ENCODE data around the gene ISG20L2.

Gene ISG20L2

DNA sequence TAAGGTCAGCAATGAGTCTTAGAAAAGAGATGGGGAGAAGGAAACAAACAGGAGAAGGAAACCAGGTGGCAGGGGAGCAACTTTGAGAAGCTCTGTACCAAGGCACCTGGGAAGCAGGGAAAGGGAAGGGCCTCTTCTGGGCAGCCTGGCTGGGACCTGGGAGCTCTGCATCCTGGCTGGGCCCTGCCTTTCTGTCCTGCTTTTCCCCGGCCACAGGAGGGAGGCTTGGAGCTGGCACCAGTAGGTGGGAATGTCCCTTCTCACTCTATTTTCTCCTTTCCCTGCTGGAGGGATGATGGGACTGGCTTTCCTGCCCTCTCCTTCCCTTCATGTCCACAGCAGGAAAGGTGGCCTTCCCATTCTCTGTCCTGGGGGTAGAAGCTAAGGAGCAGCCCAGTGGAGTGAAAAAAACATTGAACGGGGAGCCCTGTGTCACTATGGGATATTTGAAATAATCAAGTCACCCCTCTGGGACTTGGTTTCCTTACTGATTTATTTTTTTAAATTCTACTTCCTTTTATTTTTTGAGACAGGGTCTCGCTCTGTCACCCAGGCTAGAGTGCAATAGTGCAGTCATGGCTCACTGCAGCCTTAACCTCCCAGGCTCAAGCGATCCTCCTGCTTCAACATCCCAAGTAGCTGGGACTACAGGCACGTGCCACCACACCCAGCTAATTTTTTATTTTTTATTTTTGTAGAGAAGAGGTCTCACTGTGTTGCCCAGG, 46.2 kb downstream of the ISG20L2 start:
- DNase-seq: no peak

DNA sequence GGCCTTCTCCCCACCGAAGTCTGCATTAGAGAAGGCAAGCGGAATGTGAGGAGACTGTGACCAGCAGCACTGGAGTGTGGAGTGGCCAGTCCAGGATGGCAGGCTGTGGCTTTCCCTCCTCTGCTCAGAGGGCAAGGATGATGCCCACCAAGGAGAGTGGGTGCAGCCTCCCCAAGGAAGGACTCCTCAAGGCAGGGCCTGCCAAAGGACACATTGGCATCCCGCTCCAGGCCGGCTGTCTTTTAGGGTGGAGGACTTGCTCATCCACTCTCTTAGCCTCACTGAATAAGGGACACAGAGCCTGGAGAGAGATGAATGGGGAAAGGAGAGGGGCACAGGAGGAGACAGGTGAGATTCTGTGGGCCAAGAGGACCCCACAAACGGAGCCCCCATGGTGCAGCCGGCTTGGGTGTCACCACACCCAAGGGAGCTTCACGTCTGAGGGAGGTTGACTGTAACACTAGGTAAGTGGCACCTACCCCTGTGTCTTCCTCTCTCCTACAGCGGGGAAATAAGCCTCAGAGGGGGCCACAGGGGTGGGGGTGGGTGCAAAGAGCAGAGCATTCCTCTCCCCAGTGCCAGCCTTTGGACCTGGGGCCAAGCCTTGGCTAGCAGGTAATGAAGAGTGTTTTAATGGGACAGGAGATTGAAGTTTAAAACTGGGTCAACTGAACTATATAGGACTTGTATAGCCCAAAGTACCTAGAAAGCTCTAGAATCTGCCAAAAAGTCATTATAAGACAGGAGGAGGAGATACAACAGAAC, 47.2 kb downstream of the ISG20L2 start:
- DNase-seq: no peak

DNA sequence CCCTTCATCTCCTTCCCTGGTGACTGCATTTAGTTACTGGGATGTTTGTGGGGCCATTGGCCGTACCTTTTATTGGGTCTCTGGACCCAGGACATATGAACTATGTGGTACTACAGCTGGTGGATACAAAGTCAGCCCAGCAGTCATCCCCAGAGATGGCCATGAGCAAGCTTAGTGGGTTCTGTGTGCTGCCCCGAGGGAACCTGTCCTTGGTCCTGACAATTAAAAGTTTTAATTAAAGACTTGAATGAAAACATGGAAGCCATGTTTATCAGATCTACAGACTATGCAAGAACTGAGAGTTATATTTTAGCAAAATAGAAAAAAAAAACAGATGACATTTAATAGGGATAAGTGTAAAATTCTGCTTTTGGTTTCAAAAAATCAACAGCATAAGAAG, 48.5 kb downstream of the ISG20L2 start:
- DNase-seq: no peak

- DNase-seq: no peak
Observed at GRCh38 chr1:156677616-156678596, 50.7 kb downstream of the ISG20L2 start.

GRCh38 chr1:156676820-156677615, 51.5 kb downstream of the ISG20L2 start, which contains the start of gene NES:
NES (minus strand) TSS chr1:156677407; CDS start chr1:156677264, 143 bp downstream.
- no peak for DNase-seq

DNA sequence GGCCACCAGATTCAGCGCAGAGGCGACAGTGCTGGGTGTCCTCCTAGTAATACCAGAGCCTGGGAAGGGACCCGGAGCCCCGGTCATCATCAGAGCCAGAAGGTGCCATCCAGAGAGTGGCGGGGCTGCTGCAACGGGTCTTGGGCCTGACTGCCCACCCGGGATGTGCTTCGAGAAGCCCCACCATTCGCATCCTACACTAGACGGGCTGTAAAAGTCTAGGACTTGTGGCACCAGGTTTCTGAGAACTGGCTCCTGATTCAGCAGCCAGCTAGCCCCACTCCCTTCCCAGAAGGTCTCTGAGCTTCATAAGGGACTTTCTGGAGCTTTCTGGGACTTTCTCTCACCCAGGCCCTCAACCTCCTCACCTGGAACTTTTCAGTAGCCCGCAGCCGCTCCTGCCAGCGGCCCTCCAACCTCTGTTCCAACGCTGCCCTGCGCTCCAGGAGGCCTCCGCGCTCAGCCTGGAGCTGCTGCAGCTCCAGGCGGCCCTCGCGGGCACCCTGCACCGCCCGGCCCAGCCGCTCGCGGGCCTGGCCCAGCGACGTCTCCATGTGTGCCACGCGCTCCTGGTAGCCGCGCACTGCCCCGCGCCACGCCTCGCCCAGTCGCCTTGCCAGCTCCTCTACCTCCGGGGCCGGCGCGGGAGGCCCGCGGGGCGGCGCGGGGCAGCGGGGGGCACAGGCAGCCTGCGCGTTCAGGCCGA, 52.3 kb downstream of the ISG20L2 start:
- no peak for DNase-seq

DNA sequence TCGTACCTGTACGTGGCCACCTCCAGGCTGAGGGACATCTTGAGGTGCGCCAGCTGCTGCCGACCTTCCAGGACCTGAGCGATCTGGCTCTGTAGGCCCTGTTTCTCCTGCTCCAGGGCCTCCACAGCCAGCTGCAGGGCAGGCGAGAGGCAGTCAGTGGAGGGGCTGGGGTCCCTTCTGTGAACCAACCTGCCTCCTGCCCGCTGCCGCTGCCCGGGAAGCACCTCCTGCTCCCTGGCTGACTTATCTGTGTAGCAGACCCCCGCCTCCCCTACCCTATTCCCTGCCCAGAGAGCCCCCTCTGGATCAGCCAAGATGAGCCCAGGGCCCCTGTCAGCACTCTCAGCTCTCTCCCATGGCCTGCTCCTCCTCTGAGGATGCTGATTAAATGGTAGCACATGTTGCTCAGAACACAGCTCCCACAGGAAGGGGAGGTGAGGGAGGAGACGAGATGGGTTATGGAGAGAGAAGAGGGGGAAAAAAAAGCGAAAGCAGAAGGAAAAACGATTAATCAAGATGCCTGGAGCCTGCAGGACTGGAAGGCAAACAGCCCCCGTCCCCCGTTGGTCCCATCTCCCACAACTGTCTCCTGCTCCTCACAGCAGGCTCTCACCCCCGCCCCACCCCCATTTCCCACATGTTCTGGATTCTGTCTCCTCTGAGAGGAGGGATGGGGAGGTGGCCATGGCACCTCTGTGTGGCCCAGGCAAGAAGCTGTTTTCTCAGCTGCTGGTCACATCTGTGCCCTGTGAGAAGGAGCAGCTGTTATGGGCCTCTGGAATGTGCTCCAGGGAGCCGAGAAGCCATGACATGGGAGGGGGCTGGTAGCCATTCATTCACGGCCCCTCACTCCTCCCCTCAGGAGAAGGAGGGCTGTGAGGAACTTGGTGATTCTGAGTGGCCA, 53.1 kb downstream of the ISG20L2 start:
- no peak for DNase-seq

GRCh38 chr1:156673387-156674121, 55.0 kb downstream of the ISG20L2 start:
- no peak for DNase-seq

Data from activated T-cell treated with anti-CD3 and anti-CD28 coated beads for 4 hours (primary cell).